ENCODE results near the gene CAMK2D.
"Not testable (repeated sequence)": the region's sequence is repeated elsewhere in the genome, so short reads cannot be mapped to it uniquely, and the experiment has no call there.

The CAMK2D gene

GRCh38 chr4:113739197-113739596, 22.3 kb downstream of the CAMK2D start:
- Histone ChIP-seq H3K4me3 (no peak overlapping the region), H3K27ac (peak overlapping the region in 4 of 21 experiments; percentile 6 to 60 (median 39))

GRCh38 chr4:113738251-113738650, 23.3 kb downstream of the CAMK2D start:
- Histone ChIP-seq H3K4me3 (no peak overlapping the region), H3K27ac (peak overlapping the region in 2 of 21 experiments; percentile 13 to 74)

GRCh38 chr4:113733685-113734084, 27.9 kb downstream of the CAMK2D start:
- Histone ChIP-seq H3K4me3 (no peak overlapping the region), H3K27ac (no peak overlapping the region)

- H3K4me3 ChIP-seq: no peak overlapping the region
- H3K27ac ChIP-seq: no peak overlapping the region
Observed at GRCh38 chr4:113732967-113733527, 28.5 kb downstream of the CAMK2D start.

- Histone ChIP-seq H3K4me3 (no peak overlapping the region), H3K27ac (no peak overlapping the region)
Observed at GRCh38 chr4:113730467-113731216, 30.9 kb downstream of the CAMK2D start.

- Histone ChIP-seq H3K4me3 (no peak overlapping the region), H3K27ac (no peak overlapping the region)
Observed at GRCh38 chr4:113727802-113728201, 33.7 kb downstream of the CAMK2D start.

GRCh38 chr4:113725963-113726362, 35.6 kb downstream of the CAMK2D start:
- H3K27ac ChIP-seq: no peak overlapping the region
- no peak overlapping the region for H3K4me3 ChIP-seq

GRCh38 chr4:113718252-113718651, 43.3 kb downstream of the CAMK2D start:
- Histone ChIP-seq H3K4me3 (no peak overlapping the region), H3K27ac (no peak overlapping the region)

GRCh38 chr4:113711883-113712662, 49.5 kb downstream of the CAMK2D start:
- no peak overlapping the region for H3K27ac ChIP-seq

GRCh38 chr4:113708250-113708649, 53.3 kb downstream of the CAMK2D start:
- Histone ChIP-seq H3K4me3 (no peak overlapping the region), H3K27ac (no peak overlapping the region)

More at GRCh38 chr4:113711883-113712662, 49.5 kb downstream of the CAMK2D start:
- H3K4me3 ChIP-seq: no peak overlapping the region

- no peak overlapping the region for H3K27ac ChIP-seq
- H3K4me3 ChIP-seq: no peak overlapping the region
Observed at GRCh38 chr4:113707048-113707447, 54.5 kb downstream of the CAMK2D start.

- H3K27ac ChIP-seq, H3K4me3 ChIP-seq: not testable (repeated sequence)
Observed at GRCh38 chr4:113705097-113705496, 56.4 kb downstream of the CAMK2D start.

- not testable (repeated sequence) for H3K4me3 ChIP-seq, H3K27ac ChIP-seq
Observed at GRCh38 chr4:113702596-113702995, 58.9 kb downstream of the CAMK2D start.

GRCh38 chr4:113701169-113701568, 60.4 kb downstream of the CAMK2D start:
- no peak overlapping the region for H3K4me3 ChIP-seq

GRCh38 chr4:113700602-113701150, 60.9 kb downstream of the CAMK2D start:
- no peak overlapping the region for H3K27ac ChIP-seq
- H3K4me3 ChIP-seq: no peak overlapping the region

More at GRCh38 chr4:113701169-113701568, 60.4 kb downstream of the CAMK2D start:
- no peak overlapping the region for H3K27ac ChIP-seq

- Histone ChIP-seq H3K4me3 (no peak overlapping the region), H3K27ac (no peak overlapping the region)
Observed at GRCh38 chr4:113699772-113700171, 61.8 kb downstream of the CAMK2D start.

GRCh38 chr4:113697429-113697828, 64.1 kb downstream of the CAMK2D start:
- Histone ChIP-seq H3K27ac (no peak overlapping the region), H3K4me3 (no peak overlapping the region)

- no peak overlapping the region for H3K4me3 ChIP-seq
- no peak overlapping the region for H3K27ac ChIP-seq
Observed at GRCh38 chr4:113695328-113696169, 66.0 kb downstream of the CAMK2D start.

GRCh38 chr4:113694008-113694407, 67.5 kb downstream of the CAMK2D start:
- H3K4me3 ChIP-seq: no peak overlapping the region

More at GRCh38 chr4:113694008-113694407, 67.5 kb downstream of the CAMK2D start:
- no peak overlapping the region for H3K27ac ChIP-seq

All from skin epidermis (tissue), 12 donors.